Neuron (in vitro differentiated cells): ENCODE results near the gene SLC35B4.

Experiments
- H2AFZ ChIP-seq: one replicate; pipeline ENCODE4 v1.6.1; 2013; ENCODE audit warnings: low read depth, mild to moderate bottlenecking, inconsistent platforms, low read length, moderate library complexity
- H3K27me3 ChIP-seq: one replicate; pipeline ENCODE4 v1.6.1; 2013; ENCODE audit warnings: low read length; ENCODE audit not compliant: insufficient read depth
- H3K36me3 ChIP-seq: one replicate; pipeline ENCODE4 v1.6.1; 2013; ENCODE audit warnings: low read length; ENCODE audit not compliant: insufficient read depth
- H3K4me1 ChIP-seq: one replicate; pipeline ENCODE4 v1.6.1; 2013; ENCODE audit warnings: low read length; ENCODE audit not compliant: insufficient read depth
- H3K4me3 ChIP-seq: 2 replicates; pipeline ENCODE4 v1.5.1; 2013; ENCODE audit warnings: mild to moderate bottlenecking, low read length, moderate library complexity
- H3K9me3 ChIP-seq: one replicate; pipeline ENCODE4 v1.6.1; 2013; ENCODE audit warnings: low read length

SLC35B4 gene

DNA sequence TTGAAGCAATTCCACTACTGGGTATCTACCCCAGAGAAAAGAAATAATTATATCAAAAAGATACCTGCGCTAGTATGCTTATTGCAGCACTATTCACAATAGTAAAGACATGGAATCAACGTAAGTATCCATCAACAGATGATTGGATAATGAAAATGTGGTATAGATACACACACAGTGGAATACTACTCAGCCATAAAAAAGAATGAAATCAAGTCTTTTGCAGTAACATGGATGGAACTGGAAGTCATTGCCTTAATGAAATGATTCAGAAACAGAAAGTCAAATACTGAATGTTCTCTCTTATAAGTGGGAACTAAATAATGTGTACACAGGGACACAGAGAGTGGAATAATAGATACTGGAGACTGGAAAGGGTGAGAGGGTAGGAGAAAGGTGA lies 7.4 kb upstream of the SLC35B4 start:
- no peaks in the 10 kb centered on the region for H3K4me1 ChIP-seq
- H3K36me3 ChIP-seq, result no peaks in the 10 kb centered on the region
- H3K27me3 ChIP-seq, result no peaks in the 10 kb centered on the region
- H2AFZ ChIP-seq, result no peak overlapping the region
- no peaks in the 10 kb centered on the region for H3K9me3 ChIP-seq
- no peak overlapping the region for H3K4me3 ChIP-seq

GRCh38 chr7:134320201-134320600 lies 3.5 kb upstream of the SLC35B4 start:
- Histone ChIP-seq H2AFZ (no peak overlapping the region), H3K27me3 (peaks cover 4% of the 10 kb centered on the region), H3K4me3 (no peak overlapping the region), H3K4me1 (peaks cover 9% of the 10 kb centered on the region), H3K36me3 (no peaks in the 10 kb centered on the region), H3K9me3 (no peaks in the 10 kb centered on the region)

GRCh38 chr7:134318443-134318842 lies 1.7 kb upstream of the SLC35B4 start:
- H3K9me3 ChIP-seq, result no peaks in the 10 kb centered on the region
- H2AFZ ChIP-seq, result no peak overlapping the region
- no peak overlapping the region for H3K4me3 ChIP-seq
- H3K4me1 ChIP-seq, result peaks cover 9% of the 10 kb centered on the region
- no peaks in the 10 kb centered on the region for H3K36me3 ChIP-seq
- peaks cover 4% of the 10 kb centered on the region for H3K27me3 ChIP-seq

DNA sequence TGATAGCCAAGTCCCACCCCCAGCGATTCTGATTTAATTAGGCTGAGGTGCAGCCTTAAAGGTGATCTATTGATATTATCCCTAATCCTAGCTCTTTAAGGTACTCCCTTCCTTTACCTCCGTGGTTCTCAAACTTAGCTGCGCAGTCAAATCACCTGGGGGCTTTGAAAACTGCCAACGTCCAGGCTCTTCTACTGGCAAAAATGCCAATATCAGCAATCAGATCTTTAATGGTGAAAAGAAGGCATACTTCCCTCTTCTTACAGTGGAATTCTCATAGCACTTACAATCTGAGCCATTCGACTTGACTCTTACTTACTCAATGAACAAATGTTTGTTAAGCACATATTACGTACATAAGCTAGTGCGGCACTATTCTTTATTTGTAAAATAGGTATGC lies 704 bp upstream of the SLC35B4 start:
- Histone ChIP-seq H3K36me3 (no peaks in the 10 kb centered on the region), H3K4me3 (peak overlapping the region; percentile 96), H3K4me1 (peaks cover 9% of the 10 kb centered on the region), H3K9me3 (no peaks in the 10 kb centered on the region), H3K27me3 (peaks cover 4% of the 10 kb centered on the region), H2AFZ (peak overlapping the region; percentile 71)

DNA sequence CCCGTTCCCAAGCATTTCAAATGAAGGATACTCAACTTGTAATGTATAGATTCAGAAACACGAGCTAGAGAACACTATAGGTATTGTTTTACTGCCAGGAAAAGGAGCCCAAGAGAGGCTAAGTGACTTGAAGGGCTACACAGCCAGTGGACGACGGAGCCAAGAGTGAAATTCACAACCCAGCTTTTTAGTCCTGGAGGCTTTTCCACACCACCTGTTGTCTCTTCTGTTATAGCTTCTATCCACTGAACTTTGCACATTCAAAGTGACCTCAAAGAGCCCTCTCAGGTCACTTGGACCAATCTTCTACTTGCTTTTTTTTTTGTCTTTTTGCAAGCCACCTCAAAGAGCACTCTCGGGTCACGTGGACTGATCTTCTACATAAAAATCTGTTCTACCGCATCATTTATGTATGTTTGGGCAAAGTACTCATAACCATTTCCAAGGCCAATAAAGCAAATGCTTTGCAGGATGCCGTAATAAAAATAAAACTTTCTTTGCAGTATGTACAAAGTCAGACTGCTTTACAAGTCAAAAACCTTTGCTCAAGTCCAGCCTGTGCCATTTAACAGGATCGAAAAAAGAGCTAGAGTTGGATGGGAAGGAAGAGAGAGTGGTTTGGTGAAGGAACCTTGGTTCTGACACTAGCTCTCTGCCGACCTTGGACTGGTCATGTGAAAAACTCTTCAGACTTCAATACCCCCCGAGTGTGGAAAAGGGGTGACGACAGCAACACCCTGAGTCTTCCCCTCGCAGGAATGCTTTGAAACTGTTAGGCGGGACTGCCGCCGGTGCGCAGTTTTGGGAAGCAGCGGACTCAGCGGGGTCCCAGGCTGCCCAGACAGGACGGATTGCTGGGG lies 821 bp downstream of the SLC35B4 start:
- Histone ChIP-seq H3K9me3 (no peaks in the 10 kb centered on the region), H3K4me1 (peaks cover 9% of the 10 kb centered on the region), H3K27me3 (peaks cover 4% of the 10 kb centered on the region), H3K36me3 (peaks cover 4% of the 10 kb centered on the region), H3K4me3 (peak overlapping the region; percentile 96), H2AFZ (peak overlapping the region; percentile 87)

DNA sequence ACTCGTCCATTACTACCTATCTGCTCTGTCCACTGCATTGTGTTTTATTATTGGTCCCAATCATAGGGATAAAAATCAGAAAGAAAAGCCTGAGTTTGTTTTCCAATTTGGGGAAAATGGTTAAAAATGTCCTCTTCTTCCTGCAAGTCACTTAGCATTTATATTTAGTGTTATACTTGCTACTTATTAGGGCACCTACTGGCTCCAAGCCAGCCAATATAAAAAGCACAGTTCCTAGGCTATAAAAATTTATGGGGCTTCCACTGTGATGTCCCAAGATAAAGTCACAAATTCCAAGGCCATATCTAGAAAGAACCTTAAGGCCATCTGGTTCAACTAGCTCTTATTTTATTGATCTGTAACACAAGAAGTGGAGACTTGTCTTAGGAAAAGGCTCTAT lies 3.2 kb downstream of the SLC35B4 start:
- Histone ChIP-seq H3K9me3 (no peaks in the 10 kb centered on the region), H3K4me1 (peaks cover 9% of the 10 kb centered on the region), H3K36me3 (peaks cover 5% of the 10 kb centered on the region), H2AFZ (no peak overlapping the region), H3K4me3 (no peak overlapping the region), H3K27me3 (no peaks in the 10 kb centered on the region)

GRCh38 chr7:134312717-134313116 lies 4.0 kb downstream of the SLC35B4 start:
- Histone ChIP-seq H2AFZ (no peak overlapping the region), H3K4me1 (peaks cover 9% of the 10 kb centered on the region), H3K4me3 (no peak overlapping the region), H3K27me3 (no peaks in the 10 kb centered on the region), H3K36me3 (peaks cover 8% of the 10 kb centered on the region), H3K9me3 (no peaks in the 10 kb centered on the region)

DNA sequence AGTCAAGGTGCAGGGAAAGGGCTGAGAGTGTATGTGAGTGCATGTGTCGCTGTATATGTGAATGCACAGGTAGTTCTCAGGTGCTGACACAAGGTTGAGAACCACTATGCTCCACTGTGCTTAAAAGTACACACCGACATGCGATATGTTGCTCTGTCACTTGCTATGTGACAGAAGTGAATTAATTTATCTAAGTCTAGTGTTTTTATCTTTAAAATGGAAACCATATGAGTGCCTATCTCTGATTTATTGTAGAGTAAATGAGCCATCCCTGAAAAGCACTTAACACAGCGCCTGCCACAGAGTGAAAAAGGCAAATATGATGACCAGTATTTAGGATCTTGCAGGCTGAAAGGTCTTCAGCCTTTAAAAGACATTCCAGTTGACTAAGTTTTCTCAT lies 4.9 kb downstream of the SLC35B4 start:
- peaks cover 9% of the 10 kb centered on the region for H3K4me1 ChIP-seq
- no peaks in the 10 kb centered on the region for H3K9me3 ChIP-seq
- peaks cover 8% of the 10 kb centered on the region for H3K36me3 ChIP-seq
- H3K27me3 ChIP-seq, result no peaks in the 10 kb centered on the region
- no peak overlapping the region for H2AFZ ChIP-seq
- H3K4me3 ChIP-seq, result no peak overlapping the region

GRCh38 chr7:134308548-134308947 lies 8.2 kb downstream of the SLC35B4 start:
- no peaks in the 10 kb centered on the region for H3K27me3 ChIP-seq
- no peaks in the 10 kb centered on the region for H3K9me3 ChIP-seq
- no peak overlapping the region for H3K4me3 ChIP-seq
- H2AFZ ChIP-seq, result no peak overlapping the region
- peaks cover 36% of the 10 kb centered on the region for H3K36me3 ChIP-seq
- no peaks in the 10 kb centered on the region for H3K4me1 ChIP-seq

DNA sequence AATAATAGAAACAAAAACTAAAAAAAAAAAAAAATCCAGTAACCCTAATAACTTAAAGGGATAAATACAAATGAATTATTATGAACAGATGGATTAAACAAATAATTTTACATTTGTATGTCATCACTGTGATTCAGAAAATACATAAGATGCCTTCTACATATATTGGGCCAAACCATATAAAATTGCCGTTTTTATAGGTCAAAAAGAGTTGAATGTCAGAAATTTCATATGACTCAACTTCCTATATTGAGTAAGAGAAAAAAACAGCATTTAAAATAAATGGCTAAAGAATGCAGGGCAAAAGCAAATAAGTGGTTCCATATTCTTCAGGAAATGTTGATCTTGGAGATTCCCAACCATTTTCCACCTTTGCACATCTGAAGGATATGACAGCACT lies 9.4 kb downstream of the SLC35B4 start:
- no peaks in the 10 kb centered on the region for H3K27me3 ChIP-seq
- H2AFZ ChIP-seq, result no peak overlapping the region
- no peak overlapping the region for H3K4me3 ChIP-seq
- no peaks in the 10 kb centered on the region for H3K9me3 ChIP-seq
- peaks cover 41% of the 10 kb centered on the region for H3K36me3 ChIP-seq
- no peaks in the 10 kb centered on the region for H3K4me1 ChIP-seq

DNA sequence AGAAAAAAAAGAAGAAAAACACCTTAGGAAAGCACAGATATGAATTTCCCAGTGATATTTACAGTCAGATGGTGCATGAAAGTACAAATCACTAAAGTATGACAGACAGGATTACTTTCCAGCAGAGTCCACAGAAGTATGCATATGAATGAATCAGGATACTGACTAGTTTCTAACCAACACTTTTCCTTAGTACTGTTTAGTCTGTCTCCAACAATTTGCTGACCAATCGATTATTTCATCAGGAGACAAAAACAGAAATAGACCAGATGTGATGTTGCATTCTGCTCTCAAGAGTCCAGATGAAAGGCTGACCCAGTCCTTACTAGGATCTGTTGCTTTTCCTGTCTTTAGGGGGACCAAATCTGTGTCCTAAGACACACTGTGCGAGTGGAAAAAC lies 14.6 kb downstream of the SLC35B4 start:
- peaks cover 74% of the 10 kb centered on the region for H3K36me3 ChIP-seq
- no peaks in the 10 kb centered on the region for H3K9me3 ChIP-seq
- no peaks in the 10 kb centered on the region for H3K27me3 ChIP-seq
- no peak overlapping the region for H2AFZ ChIP-seq
- no peak overlapping the region for H3K4me3 ChIP-seq
- H3K4me1 ChIP-seq, result no peaks in the 10 kb centered on the region

DNA sequence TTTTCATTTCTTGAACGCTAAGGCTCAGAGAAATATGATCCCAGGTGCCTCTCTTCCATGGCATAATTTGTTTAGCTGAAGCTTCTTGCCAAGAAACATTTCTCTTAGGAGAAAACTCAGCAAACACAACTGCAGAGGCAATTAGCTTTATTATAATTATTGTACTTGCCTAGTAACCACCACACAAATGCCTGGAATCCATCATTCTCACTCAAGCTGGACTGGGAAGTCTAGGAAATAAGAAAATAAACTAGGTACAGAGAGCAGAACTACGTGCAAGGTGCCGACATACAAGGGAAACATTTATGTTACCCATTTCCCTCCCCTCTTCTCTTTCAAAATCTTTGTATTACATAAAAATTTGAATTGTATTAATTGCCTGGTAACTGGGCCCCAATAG lies 15.1 kb downstream of the SLC35B4 start:
- H3K9me3 ChIP-seq, result no peaks in the 10 kb centered on the region
- H3K27me3 ChIP-seq, result no peaks in the 10 kb centered on the region
- H3K4me1 ChIP-seq, result no peaks in the 10 kb centered on the region
- H3K36me3 ChIP-seq, result peaks cover 74% of the 10 kb centered on the region
- no peak overlapping the region for H3K4me3 ChIP-seq
- H2AFZ ChIP-seq, result no peak overlapping the region

GRCh38 chr7:134300988-134301387 lies 15.7 kb downstream of the SLC35B4 start:
- H3K27me3 ChIP-seq, result no peaks in the 10 kb centered on the region
- H3K9me3 ChIP-seq, result peaks cover 3% of the 10 kb centered on the region
- peaks cover 78% of the 10 kb centered on the region for H3K36me3 ChIP-seq
- H3K4me1 ChIP-seq, result no peaks in the 10 kb centered on the region
- H3K4me3 ChIP-seq, result no peak overlapping the region
- H2AFZ ChIP-seq, result no peak overlapping the region
